22Rv1 (cell line): ENCODE data around the gene TYK2.

Source experiments
- ZFX ChIP-seq: fragments of 450-650 bp; IDR thresholded peaks from 2 replicates; pipeline ENCODE4 v1.6.1; 2017; ENCODE audit warnings: antibody characterized with exemption, borderline replicate concordance
- TF ChIP-seq, protein P1 (sequence below): fragments of 450-650 bp; IDR thresholded peaks from 2 replicates; pipeline ENCODE4 v1.5.1; 2017; ENCODE audit warnings: mild to moderate bottlenecking

DNA sequence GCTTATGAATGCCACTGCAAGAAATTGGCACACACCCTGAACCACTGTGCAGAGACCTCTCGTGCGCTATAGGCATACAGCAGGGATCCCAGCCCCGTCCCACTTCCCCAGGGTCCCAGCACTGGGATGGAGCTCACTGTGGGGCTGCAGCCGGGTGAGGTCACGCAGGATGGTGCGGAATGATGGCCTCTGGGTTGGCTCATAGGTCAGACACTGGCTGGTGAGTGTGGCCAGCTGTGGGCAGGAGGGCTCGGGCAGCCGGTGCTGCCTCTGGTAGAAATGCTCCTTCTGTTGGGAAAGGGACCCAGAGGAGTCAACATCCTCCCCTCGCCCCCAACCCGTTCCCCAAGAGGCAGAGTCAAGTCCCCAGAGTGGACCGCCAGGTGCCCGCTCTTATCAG, 23.9 kb downstream of the TYK2 start:
- TF ChIP-seq, protein P1, sequence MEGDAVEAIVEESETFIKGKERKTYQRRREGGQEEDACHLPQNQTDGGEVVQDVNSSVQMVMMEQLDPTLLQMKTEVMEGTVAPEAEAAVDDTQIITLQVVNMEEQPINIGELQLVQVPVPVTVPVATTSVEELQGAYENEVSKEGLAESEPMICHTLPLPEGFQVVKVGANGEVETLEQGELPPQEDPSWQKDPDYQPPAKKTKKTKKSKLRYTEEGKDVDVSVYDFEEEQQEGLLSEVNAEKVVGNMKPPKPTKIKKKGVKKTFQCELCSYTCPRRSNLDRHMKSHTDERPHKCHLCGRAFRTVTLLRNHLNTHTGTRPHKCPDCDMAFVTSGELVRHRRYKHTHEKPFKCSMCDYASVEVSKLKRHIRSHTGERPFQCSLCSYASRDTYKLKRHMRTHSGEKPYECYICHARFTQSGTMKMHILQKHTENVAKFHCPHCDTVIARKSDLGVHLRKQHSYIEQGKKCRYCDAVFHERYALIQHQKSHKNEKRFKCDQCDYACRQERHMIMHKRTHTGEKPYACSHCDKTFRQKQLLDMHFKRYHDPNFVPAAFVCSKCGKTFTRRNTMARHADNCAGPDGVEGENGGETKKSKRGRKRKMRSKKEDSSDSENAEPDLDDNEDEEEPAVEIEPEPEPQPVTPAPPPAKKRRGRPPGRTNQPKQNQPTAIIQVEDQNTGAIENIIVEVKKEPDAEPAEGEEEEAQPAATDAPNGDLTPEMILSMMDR = no peak
- no peak for TF ChIP-seq ZFX
